Stimulated activated CD8-positive, alpha-beta memory T cell treated with anti-CD3 and anti-CD28 coated beads, Interleukin-7, amount 100 ng/mL, for 48 hours (primary cell): ENCODE data around the gene SPTBN5.

ENCODE experiments used
- DNase-seq, 2 donors: peaks; one replicate each; pipeline ENCODE4 v3.0.0-alpha.2; 2020; ENCODE audit warnings: low read depth in 1 of 2; ENCODE audit errors: extremely low read depth in 1 of 2

The SPTBN5 gene

DNA sequence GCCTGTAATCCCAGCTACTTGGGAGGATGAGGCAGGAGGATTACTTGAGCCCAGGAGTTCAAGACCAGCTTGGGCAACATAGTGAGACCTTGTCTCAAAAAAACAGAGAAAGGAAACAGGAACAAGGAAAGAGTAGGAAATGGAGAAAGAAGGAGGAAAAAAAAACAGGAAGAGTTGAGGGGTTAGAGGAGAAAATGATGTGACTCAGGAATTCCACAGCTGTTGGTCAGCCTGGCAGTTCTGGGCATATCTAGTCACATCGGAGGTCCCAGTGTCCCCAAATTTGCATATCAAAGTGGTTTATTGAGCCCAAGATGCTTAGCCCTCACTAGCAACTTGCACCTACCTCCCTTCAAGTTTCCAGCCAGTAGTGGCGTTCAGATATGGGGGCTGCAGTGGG is 84.7 kb downstream of the SPTBN5 start:
- no peak for DNase-seq

DNA sequence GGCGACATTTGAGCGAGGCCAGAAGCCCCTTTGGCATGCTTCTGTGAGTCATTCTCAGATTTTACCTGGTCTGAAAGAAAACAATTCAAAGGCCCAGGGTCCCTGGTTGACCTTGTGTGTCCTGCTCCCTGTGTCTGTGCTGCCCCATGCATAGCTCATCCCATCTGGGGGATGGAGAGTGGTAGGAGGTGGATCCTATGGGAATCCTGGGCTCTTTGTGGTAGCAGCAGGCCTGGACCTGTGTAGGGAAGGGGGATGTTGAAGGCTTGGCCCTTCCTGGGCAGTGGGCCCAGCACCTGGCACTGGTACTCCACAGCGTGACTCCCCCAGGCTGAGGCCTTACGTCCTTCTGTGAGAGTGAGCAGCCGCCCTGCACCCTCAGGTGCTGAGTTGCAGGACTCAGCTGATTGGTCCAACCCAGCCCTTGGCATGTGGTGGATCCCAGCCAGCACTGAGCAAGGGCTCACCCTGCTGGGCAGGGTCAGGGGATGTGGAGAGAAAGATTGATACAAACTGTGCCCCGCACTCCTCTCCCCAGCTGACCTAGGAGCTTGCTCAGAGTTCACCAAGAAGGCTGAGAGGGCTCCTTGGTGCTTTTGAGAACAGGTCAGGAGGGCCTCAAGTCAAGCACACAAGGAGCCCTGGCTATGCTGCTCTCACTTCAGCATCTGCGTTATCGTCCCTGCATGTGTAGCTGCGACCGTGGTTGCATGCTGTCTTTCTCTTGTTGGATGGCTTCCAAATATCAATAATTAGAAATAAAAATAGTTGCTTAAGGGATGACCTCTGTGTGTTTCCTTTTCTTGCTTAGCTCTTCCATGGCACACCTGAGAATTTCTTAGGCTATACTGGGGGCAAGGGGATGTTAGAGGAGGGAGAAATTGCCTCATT is 87.3 kb downstream of the SPTBN5 start:
- no peak for DNase-seq

DNA sequence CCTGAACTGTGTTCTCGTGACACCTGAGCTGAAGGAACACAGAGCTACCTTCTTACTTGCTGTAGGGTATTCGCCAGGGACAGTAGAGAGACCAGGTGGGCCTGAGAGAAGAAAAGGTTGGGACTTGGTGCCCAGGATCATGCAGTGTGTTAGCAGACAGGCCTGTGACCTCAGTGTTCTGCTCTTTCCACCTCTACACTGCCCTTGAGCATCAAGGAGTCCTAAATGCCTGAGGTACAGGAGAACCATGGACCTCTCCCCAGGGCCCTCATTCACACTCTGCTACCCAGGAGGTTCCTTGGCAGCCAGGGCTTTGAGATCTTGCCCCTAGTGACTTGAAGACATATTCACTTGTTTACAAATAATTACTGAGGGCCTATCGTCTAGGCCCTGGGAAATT is 88.1 kb downstream of the SPTBN5 start:
- no peak for DNase-seq

GRCh38 chr15:41804916-41805666 is 88.8 kb downstream of the SPTBN5 start:
- no peak for DNase-seq

GRCh38 chr15:41804361-41804760 is 89.5 kb downstream of the SPTBN5 start:
- no peak for DNase-seq

- DNase-seq = no peak
Observed at GRCh38 chr15:41801850-41802455, 91.9 kb downstream of the SPTBN5 start.

DNA sequence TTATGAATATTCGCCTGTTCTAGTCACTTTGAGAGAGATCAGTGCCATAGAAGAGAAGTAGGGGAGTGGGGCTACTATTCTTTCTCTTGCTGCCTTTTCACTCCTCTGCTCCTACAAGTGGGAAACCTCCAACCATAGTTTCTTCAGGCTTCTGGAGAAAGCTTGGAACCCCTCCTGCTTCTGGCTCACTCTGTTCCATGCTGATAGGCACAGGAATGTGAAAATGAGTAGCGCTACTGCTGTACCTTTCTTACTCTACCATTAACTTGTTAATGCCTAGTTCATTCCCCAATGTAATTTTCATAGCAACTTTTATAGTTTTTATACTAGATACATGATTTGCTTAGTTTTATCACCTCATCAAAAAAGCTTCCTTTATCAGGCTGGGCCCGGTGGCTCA is 92.7 kb downstream of the SPTBN5 start:
- no peak for DNase-seq

DNA sequence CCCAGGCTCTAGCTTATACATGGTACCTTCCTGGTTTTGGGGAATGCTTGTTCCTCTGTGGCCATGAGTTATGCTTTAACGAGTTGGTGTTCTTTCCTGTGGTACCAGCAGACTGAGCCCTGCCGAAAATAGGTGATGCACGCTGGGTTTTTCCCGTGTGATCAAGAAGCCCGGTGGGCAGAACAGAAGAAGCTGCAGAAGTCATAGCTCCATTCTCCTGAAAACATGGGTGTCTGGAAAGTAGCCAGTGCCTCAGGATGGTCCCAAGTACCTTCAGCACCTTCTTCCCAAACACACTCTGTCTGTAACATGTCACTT is 94.4 kb downstream of the SPTBN5 start:
- DNase-seq = no peak

- no peak for DNase-seq
Observed at GRCh38 chr15:41798607-41799487, 95.0 kb downstream of the SPTBN5 start.
